ENCODE results near the gene TANGO6.

GRCh38 chr16:69100071-69100691 is 256.9 kb downstream of the TANGO6 start:
- TF ChIP-seq YY1 (IDR thresholded peaks at IDR 0.05; ENCODE audit: insufficient read depth, insufficient read length) (no peak), ZNF274 (IDR thresholded peaks at IDR 0.05; ENCODE audit: low read depth, low read length) (no peak), SUZ12 (IDR thresholded peaks at IDR 0.05; ENCODE audit: extremely low read depth, insufficient read depth, insufficient read length) (no peak)

Data from NT2/D1 (cell line).